DND-41 (cell line): ENCODE measurements around the gene SMG9.

Experiments used
- ATAC-seq: fragments of 200-7000 bp; cut with Tn5 transposase; 3 replicates; pipeline ENCODE4 v1.9.1; 2021; ENCODE audit warnings: low read depth; ENCODE audit not compliant: insufficient read depth
- DNase-seq: peaks from one replicate; pipeline ENCODE4 v3.0.0-alpha.2; 2020
- H2AFZ ChIP-seq: 2 replicates; pipeline ENCODE4 v1.6.0; 2012; ENCODE audit warnings: low read depth, low read length
- H3K27ac ChIP-seq: 2 replicates; pipeline ENCODE4 v1.5.1; 2012; ENCODE audit warnings: low read length, inconsistent platforms
- H3K27me3 ChIP-seq: fragments of 200-600 bp; sonication (generic); 2 replicates; pipeline ENCODE4 v1.6.0; 2012; ENCODE audit warnings: low read length, mild to moderate bottlenecking, inconsistent platforms; ENCODE audit not compliant: insufficient read depth, poor library complexity
- H3K36me3 ChIP-seq: 2 replicates; pipeline ENCODE4 v1.5.1; 2012; ENCODE audit warnings: low read length, inconsistent platforms; ENCODE audit not compliant: insufficient read depth
- H3K4me1 ChIP-seq: 2 replicates; pipeline ENCODE4 v1.5.1; 2012; ENCODE audit warnings: mild to moderate bottlenecking, low read length; ENCODE audit not compliant: insufficient read depth
- H3K4me2 ChIP-seq: 2 replicates; pipeline ENCODE4 v1.6.0; 2012; ENCODE audit warnings: mild to moderate bottlenecking, moderate library complexity, low read length, inconsistent platforms; ENCODE audit not compliant: insufficient read depth
- H3K4me3 ChIP-seq, 2 experiments: fragments of 200-600 bp in 1 of 2; shearing (Covaris generic) in 1 of 2; 2 replicates each; pipeline ENCODE4 v1.5.1; 2012 to 2016; ENCODE audit warnings: inconsistent platforms in 2 of 2, low read length in 2 of 2, mild to moderate bottlenecking in 2 of 2, low read depth in 1 of 2, moderate library complexity in 1 of 2
- H3K79me2 ChIP-seq: 2 replicates; pipeline ENCODE4 v1.6.0; 2012; ENCODE audit warnings: low read length, inconsistent platforms; ENCODE audit not compliant: insufficient read depth
- H3K9ac ChIP-seq: 2 replicates; pipeline ENCODE4 v1.6.0; 2012; ENCODE audit warnings: low read depth, mild to moderate bottlenecking, inconsistent platforms, low read length, moderate library complexity
- H3K9me3 ChIP-seq: 2 replicates; pipeline ENCODE4 v1.5.1; 2012; ENCODE audit warnings: low read length, moderate library complexity, mild to moderate bottlenecking, inconsistent platforms; ENCODE audit not compliant: insufficient read depth, severe bottlenecking
- H4K20me1 ChIP-seq: 2 replicates; pipeline ENCODE4 v1.6.0; 2012; ENCODE audit warnings: low read length; ENCODE audit not compliant: insufficient read depth
- EZH2 ChIP-seq: IDR thresholded peaks from 3 replicates; pipeline ENCODE4 v1.6.1; 2012; ENCODE audit warnings: borderline replicate concordance, low read depth, mild to moderate bottlenecking, moderate library complexity, low read length, inconsistent platforms; ENCODE audit not compliant: severe bottlenecking
- TF ChIP-seq, protein P1 (sequence below): IDR thresholded peaks from 2 replicates; pipeline ENCODE4 v1.5.1; 2012; ENCODE audit warnings: borderline replicate concordance, low read length, moderate library complexity, mild to moderate bottlenecking; ENCODE audit not compliant: poor library complexity, severe bottlenecking; ENCODE audit errors: extremely low read depth

Gene SMG9

DNA sequence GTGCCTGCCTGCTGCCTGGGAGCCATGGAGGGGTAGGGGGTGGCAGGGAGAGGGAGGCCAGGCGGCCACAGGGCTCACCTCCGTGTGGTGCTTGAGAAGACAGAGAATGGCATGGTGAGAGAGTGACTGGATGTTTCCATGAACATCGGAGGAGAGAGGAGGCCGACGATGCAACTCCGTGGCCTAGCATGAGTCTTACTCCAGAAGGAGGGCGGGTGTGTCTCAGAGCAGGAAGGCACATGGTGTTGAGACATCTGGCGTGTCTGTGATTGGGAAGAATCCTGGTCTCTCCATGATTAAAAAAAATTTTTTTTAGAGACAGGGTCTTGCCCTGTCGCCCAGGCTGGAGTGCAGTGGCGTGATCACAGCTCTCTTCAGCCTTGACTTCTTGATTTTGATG lies 33.8 kb downstream of the SMG9 start:
- Histone ChIP-seq H4K20me1 (no peaks in the 10 kb centered on the region; the same call in 1 of the 2 replicates), H3K27ac (no peak overlapping the region), H3K4me3 (no peak overlapping the region), H3K4me1 (no peaks in the 10 kb centered on the region), H2AFZ (no peak overlapping the region), H3K36me3 (no peaks in the 10 kb centered on the region), H3K9ac (no peak overlapping the region), H3K79me2 (no peaks in the 10 kb centered on the region), H3K27me3 (no peaks in the 10 kb centered on the region), H3K9me3 (no peaks in the 10 kb centered on the region), H3K4me2 (no peak overlapping the region)
- no peak for ATAC-seq
- no peak for DNase-seq
- TF ChIP-seq, protein P1, sequence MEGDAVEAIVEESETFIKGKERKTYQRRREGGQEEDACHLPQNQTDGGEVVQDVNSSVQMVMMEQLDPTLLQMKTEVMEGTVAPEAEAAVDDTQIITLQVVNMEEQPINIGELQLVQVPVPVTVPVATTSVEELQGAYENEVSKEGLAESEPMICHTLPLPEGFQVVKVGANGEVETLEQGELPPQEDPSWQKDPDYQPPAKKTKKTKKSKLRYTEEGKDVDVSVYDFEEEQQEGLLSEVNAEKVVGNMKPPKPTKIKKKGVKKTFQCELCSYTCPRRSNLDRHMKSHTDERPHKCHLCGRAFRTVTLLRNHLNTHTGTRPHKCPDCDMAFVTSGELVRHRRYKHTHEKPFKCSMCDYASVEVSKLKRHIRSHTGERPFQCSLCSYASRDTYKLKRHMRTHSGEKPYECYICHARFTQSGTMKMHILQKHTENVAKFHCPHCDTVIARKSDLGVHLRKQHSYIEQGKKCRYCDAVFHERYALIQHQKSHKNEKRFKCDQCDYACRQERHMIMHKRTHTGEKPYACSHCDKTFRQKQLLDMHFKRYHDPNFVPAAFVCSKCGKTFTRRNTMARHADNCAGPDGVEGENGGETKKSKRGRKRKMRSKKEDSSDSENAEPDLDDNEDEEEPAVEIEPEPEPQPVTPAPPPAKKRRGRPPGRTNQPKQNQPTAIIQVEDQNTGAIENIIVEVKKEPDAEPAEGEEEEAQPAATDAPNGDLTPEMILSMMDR = no peak
- TF ChIP-seq EZH2 = no peak

GRCh38 chr19:43719918-43720317 lies 34.8 kb downstream of the SMG9 start:
- H3K36me3 ChIP-seq = no peaks in the 10 kb centered on the region
- H3K27ac ChIP-seq = no peak overlapping the region
- no peaks in the 10 kb centered on the region for H3K79me2 ChIP-seq
- H3K4me3 ChIP-seq = no peak overlapping the region
- H3K27me3 ChIP-seq = no peaks in the 10 kb centered on the region
- DNase-seq = no peak
- H3K9me3 ChIP-seq = no peaks in the 10 kb centered on the region
- no peak for ATAC-seq
- no peaks in the 10 kb centered on the region; the same call in 1 of the 2 replicates for H4K20me1 ChIP-seq
- no peak overlapping the region for H3K9ac ChIP-seq
- no peak for TF ChIP-seq EZH2
- TF ChIP-seq, protein P1 = no peak
- no peak overlapping the region for H3K4me2 ChIP-seq
- H2AFZ ChIP-seq = no peak overlapping the region
- no peaks in the 10 kb centered on the region for H3K4me1 ChIP-seq

DNA sequence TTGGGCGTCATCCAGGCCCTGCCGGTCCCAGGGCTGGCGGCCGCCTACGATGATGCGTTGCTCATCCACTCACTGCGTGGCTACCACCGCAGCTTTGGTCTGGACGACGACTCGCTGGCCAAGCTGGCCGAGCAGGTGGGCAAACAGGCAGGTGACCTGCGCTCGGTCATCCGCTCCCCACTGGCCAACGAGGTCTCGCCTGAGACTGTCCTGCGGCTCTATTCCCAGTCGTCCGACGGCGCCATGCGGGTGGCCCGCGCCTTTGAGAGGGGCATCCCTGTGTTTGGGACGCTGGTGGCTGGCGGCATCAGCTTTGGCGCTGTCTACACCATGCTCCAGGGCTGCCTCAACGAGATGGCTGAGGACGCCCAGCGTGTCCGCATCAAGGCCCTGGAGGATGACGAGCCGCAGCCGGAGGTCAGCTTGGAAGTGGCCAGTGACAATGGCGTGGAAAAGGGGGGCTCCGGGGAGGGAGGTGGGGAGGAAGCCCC lies 35.3 kb downstream of the SMG9 start:
- Histone ChIP-seq H3K79me2 (no peaks in the 10 kb centered on the region), H3K4me2 (no peak overlapping the region), H4K20me1 (no peaks in the 10 kb centered on the region; the same call in 1 of the 2 replicates), H3K4me3 (no peak overlapping the region), H3K27me3 (no peaks in the 10 kb centered on the region), H2AFZ (no peak overlapping the region), H3K27ac (no peak overlapping the region), H3K9ac (no peak overlapping the region), H3K36me3 (no peaks in the 10 kb centered on the region), H3K9me3 (no peaks in the 10 kb centered on the region), H3K4me1 (no peaks in the 10 kb centered on the region)
- ATAC-seq (no peak), DNase-seq (no peak)
- TF ChIP-seq, protein P1 = no peak
- TF ChIP-seq EZH2 = no peak
